HG02678 (cell line): ENCODE results near the gene TOMT.

Experiments used
- ATAC-seq: cut with Tn5 transposase; IDR thresholded peaks from one replicate; pipeline ENCODE4 v1.9.1; 2021; ENCODE audit warnings: mild to moderate bottlenecking, moderate library complexity; ENCODE audit not compliant: unreplicated experiment

The TOMT gene, protein sequence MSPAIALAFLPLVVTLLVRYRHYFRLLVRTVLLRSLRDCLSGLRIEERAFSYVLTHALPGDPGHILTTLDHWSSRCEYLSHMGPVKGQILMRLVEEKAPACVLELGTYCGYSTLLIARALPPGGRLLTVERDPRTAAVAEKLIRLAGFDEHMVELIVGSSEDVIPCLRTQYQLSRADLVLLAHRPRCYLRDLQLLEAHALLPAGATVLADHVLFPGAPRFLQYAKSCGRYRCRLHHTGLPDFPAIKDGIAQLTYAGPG

DNA sequence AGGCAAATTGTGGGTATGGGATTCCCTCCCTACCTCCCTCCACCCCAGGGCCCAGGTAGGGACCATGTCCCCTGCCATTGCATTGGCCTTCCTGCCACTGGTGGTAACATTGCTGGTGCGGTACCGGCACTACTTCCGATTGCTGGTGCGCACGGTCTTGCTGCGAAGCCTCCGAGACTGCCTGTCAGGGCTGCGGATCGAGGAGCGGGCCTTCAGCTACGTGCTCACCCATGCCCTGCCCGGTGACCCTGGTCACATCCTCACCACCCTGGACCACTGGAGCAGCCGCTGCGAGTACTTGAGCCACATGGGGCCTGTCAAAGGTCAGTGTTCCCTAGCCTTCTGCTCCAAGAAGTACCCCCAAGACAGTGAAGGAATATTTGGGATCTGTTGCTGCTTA lies at the start of gene TOMT:
Gene TOMT (plus strand): TSS at position 37 of the 400 bp plus-strand sequence. CDS start 28 bp downstream, at position 65.
- ATAC-seq, result no peak

DNA sequence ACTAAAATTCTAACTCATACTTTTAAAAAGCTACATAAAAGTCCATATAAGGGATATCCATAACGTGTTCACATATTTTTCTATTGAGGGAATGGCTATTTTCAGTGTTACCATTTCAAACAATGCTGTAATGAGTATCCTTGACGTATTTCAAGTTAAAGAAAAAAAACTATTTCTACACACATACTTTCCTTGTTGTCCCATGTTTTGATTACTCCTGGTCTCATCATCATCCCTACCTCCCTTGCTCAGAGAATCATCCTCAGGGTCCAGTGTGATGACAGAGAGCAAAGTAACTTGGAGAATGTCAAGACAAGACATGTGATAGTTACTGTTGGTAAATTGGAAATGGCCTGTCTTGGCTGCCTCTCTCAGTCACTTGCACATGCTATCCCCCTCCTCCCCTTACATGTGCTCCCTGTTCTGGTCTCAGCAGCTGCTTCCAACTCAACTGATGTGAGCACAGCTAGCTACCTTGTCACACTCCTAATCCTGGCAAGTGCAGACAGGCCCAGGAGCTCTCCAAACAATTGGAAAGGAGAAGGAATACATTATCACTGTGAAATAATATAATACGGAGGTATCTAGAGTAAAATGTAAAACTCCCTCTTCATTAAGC lies 47.2 kb upstream of the TOMT start:
- no peak for ATAC-seq

DNA sequence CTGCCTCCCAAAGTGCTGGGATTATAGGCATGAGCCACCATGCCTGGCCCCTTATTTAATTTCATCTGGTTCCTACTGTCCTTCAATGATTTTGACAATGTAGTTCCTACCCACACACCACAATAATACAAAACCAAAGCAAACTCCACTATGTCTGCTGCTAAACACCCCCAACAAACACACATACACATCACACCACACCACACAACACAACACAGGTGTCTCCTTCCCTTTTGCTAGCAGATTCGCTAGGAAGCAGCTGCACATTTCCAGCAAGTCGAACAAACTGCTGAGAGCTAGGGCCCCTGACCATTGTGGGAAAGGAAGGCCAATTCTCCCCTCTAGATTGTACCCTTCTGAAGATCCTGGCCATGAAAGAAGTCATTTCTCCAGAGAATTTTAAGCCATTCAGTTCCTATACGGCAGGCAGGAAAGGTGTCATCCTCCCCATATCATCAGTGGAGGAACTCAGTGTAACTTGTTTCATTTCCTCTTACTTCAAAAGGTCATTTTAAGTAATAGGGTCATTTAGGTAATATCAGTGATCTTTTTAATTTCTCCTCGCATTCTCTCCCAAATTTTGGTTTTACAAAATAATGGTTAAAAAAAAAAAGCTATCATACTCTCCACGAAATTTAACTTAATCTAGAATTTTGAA lies 43.9 kb upstream of the TOMT start:
- no peak for ATAC-seq

DNA sequence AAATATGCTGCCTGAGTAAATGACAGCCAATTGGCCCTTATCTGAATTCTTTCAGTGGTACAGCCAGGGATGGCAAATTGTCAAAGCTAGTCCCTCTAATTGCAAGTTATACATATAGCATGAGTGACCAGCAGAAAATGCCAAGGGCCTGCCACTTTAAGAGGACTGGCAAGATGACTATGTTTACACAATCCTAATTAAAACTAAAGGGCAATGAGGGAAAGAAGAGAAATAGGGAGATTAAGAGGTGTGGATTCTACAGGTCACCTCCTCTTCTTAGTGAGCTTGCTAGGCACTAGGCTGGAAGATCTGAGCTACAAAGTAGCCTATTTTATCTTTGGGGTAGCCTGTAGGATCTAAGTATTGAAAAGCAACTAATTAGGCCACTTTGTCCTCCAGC lies 38.9 kb upstream of the TOMT start:
- no peak for ATAC-seq

DNA sequence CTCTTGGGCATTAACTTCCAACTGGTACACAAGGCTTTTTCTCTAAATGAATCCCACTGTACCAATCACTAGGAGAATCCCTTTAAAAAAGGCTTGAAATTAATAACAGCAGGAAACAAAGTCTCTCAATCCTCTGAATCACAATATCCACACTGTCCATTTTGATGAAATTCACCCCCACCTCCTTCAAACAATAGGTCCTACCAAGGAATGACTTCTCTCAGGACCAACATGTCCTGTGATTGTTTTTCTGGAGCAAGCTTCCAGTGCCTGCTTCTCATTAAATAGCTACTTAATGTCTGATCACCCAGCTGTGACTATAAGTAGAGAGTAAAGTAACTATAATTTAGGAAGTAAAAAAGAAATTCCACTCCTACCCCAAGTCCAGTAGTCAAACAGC lies 38.5 kb upstream of the TOMT start:
- ATAC-seq, result no peak

DNA sequence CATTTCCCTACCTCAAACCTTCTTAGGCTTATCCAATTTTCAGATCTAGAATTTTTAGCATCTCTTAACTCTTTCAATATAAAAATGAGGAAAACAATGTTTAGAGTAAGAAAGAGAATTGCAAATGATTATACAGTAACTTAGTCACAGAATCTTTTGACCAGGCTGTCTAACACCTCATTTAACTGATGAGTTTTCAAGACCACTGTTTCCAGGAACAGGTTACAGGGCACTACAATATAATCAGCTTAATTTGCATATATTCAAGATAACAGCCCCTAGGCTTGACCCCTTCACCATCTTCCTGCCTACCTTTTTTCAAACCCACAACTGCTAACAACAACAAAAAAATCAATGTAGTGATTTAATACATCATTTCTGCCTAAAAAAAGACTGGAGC lies 38.0 kb upstream of the TOMT start:
- no peak for ATAC-seq

DNA sequence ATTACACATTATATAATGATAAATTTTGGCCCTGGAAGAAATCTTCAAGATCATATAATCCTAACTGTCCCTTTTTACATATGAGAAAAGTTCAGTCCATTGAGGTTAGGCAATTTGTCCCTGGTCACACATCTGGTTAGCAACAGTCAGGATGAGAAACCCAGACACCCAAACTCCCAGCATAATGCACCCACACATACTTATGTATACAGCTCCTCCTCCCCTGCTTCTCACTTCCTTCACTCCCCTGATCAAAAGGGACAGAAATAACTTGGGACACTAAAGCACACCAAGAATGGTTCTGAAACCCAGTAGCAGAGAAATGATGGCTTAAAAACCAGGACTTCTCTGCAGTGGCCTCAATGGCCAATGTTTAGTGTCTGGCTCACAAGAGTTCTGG lies 36.5 kb upstream of the TOMT start:
- no peak for ATAC-seq

DNA sequence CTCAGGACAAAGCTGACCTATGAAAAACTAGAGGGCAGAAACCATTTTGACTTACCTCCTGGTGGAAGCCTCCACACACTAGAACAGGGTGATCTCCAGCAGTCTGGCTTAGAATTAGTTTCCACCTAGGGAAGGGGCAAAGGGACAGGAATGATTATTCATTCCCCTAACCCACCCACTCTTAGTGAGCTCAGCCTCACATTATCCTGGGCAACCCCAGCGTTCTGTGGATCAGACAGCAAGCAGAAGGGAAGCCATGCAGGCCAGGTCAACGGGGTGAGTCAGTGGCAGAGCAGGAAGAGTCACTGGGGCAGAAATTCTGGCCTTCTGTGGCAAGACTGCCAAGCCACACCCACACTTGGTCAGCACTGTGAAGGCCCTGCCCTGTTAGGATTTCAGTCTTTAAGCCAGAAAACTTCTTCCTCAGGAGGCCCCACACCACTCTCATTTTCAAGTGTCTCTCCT lies 35.9 kb upstream of the TOMT start:
- ATAC-seq, result peak; percentile 61

DNA sequence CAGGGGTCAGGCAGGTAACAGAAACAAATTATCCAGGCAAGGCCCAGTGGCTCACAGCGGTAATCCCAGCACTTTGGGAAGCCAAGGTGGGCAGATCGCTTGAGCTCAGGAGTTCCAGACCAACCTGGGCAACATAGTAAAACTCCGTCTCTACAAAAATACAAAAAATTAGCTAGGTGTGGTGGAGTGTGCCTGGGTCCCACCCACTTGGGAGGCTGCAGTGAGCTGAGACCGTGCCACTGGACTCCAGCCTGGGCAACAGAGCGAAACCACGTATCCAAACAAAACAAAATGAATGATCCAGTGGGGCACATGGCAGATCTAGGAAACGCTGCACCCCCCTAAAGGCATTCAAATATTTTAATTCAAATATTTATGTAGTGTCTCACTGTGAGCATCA lies 35.2 kb upstream of the TOMT start:
- ATAC-seq, result no peak

DNA sequence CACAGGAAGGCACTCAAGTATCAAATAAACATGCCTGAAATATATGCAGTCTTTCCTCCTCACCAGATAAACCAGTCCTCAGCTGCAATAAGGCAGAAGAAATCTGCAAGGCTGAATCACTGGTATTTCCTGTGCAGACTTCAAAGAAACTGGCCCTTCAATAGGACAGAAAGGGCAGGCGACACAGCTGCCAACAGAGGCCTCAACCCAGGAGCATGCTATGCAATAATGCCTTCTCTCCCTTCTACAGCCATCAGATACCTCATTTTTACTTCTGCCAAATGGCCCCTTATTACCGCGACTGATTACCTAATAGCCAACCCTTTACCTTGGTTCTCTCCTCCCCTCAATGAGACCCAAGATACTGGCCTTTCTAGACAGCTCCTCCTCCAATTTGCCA lies 33.4 kb upstream of the TOMT start:
- ATAC-seq, result no peak

DNA sequence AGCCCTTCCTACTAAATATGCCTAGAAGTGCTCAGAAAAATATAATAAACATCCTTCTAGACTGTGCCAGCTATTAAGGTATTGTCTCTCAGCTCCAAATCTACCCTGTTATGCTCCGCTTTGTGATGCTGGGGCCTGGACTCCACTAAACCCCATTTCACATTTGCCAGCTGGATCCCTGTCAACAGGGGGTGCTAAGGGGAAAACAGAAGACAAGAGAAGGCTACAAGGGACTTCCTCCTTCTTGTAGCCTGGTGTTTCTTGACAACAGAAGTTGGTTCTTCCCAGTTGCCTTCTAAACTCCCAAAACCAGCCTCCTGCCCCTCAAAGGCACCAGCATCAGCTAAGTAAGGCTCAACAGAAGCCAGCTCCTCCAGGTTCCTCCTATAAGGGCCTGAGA lies 30.6 kb upstream of the TOMT start:
- ATAC-seq, result no peak

DNA sequence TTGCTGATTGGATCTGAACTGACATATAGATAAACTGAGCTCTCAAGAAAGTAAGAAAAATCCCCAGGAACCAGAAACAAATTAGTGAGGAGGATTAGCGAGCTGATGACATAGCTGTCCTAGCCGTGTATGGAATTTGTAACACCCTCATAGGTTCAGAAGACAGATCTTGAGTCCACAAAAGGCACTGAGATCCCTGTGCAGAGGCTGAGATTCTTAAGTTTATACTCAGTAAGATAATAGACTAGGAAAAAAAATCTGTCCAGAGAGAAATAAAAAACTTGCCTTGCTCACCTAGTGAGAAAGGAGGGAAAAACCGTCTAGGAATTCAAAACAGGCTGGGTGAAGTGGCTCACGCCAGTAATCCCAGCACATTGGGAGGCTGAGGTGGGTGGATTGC lies 30.0 kb upstream of the TOMT start:
- no peak for ATAC-seq

DNA sequence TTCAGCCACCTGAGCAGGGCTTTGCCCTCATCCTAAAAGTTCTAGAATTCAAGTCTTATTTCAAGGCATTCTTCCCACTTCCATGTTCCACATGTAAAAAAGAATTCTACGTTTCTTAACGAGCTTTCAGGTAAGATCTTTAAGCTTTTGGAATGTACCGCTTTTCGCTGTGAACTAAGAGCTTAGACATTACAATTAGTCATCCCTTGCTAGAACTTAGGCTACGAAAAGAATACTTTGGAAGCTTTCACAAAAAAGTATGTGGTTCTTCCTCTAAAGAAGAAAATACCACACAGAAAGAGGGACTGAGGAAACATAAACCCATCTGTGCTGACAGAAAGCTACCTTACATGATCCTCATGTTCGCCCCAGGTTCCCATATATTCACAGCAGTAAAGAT lies 27.2 kb upstream of the TOMT start:
- ATAC-seq, result no peak

DNA sequence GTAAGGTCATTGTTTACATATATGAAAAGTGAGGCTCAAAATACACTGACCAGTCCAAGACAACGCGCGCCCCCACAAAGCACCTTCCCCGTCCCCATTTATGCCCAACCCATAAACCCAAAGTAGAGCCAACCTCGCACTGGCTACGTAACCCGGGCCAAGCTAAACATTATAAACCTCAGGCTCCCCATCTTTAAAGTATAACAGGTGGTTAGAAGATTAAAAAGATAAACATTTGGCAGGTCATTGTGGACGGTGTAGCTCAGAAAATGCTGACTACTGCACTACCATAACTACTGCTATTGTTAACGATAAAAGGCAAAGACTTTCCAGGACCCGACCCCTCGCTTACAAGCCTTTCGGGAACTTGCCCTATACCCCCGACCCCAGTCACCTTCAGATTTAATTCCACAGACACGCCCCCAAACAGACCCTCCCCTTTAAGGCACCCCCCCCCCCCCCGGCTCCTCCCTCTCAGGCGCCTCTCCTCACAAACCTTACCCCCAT lies 25.9 kb upstream of the TOMT start:
- ATAC-seq, result no peak

DNA sequence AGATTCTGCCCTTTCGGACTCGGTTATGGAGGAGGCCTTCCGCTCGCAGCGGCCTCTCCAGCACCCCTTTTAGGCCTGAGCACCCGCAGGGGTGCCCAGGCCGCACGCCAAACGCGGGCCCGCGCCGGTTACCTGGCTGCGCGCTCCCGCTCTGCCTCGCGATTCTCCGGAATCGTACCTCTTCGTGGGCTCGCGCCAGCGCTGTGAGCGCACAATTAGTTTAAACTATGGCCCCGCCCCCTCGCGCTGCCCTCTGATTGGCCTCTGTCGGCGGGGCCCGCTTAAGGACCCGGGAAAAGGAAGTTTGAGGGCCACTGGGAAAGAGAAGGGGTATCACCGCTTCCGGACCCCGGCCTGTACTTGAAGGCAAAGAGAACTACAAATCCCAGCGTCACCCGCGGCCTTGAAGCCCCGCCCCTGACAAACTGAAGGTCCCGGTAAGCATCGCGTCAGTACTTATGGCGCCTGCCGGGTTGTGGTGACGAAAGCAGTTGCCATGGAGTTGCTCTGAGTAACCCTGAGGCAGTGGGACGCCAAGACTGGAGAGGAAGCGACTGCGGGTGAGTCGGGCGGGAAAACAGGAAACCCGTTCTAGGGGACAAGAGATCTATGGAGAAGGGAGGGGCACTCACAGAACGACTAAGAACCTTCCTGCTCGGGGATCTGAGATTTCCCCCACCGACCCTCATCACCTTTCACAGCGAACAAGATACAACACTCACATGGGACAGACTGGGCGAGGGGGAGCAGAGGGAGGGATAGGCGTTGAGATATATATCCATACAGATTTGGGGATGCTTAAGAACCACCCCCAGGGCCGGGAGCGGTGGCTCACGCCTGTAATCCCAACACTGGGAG lies 25.2 kb upstream of the TOMT start, which contains the start of the genes LRRC51 and NUMA1:
Gene LRRC51 (plus strand): TSS at position 525 of the 858 bp plus-strand sequence. CDS start 8,234 bp downstream, outside the sequence.
Gene NUMA1 (minus strand): TSS at position 217 of the 858 bp plus-strand sequence. CDS start 44,599 bp downstream, outside the sequence.
- ATAC-seq, result peak; percentile 93

DNA sequence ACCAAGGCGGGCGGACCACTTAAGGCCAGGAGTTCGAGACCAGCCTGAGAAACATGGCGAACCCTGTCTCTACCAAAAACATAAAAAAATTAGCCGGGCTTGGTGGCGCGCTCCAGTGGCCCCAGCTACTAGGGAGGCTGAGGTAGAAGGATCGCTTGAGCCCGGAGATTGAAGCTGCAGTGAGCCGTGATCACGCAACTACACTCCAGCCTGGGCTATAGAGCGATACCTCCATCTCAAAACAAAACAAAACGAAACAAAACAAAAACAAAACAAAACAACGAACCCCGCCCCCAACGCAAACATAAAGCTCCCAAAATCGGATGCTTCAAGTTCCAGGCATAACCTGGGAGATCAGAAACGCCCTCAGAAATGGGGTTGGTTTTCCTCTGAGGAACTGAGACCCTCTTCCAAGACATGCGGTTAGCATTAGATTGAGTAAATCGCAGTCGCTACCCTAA lies 24.5 kb upstream of the TOMT start:
- ATAC-seq, result no peak

DNA sequence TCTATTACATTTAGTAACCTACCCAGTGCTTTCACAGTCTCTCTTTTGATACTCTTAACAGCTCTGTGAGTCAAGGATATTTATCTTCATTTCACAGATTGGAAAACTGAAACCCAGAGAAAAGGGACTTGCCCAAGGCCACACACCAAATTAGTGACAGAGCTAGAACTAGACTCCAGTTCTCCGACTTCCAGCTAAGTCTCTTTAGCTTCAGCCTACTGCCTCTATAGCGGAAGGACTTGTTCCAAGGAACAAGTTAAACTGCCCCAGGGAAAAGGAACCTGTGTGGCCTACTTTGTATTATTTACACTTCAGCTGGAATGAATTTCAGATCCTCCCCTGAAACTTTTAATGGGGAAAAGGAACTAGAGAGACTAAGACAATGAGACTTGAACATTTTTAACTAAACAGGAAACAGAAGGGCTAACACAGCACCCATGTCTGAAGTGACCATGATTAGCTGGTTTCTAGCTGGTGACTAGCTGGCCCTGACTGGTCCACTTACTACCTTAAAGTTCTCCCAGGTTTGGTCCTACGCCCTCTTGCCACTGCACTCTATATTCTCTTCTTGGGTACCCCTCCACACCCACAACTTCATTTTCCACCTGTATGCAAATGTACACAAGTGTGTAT lies 23.8 kb upstream of the TOMT start:
- ATAC-seq, result no peak

DNA sequence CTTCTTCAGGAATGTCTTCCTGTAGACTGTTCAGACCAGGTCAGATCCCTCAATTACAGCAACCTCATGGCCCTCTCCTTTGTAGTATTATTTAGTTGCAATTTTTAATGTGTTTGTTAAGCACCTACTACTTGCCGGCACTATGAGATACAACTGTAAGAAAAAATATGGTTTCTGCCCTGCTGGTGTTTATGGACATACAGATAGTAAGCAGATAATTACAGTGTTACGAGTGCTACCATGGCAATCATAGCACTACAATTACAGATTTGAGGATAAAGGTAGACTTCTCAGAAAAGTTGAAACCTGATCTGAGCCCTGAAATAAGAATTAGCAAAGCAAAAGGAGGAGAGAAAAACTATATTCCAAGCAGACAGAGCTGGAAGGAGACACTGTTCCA lies 22.3 kb upstream of the TOMT start:
- ATAC-seq, result no peak

DNA sequence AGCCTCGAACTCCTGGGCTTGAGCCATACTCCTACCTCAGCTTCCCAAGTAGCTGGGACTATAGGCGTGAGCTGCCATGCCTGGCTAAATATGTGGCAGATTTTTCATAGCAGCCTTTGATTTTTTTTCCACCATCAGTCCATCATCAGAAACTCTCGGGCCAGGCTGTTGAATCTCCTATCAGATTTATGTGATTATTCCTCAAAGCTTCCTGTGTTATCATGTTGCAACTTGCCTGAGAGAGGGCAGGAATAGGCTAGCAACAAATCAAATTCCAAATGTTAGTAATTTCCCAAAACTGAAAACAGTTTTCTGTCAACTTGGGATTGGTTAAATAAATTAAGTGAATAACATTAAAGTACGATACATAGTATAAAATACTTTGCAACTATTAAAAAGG lies 21.6 kb upstream of the TOMT start:
- no peak for ATAC-seq

DNA sequence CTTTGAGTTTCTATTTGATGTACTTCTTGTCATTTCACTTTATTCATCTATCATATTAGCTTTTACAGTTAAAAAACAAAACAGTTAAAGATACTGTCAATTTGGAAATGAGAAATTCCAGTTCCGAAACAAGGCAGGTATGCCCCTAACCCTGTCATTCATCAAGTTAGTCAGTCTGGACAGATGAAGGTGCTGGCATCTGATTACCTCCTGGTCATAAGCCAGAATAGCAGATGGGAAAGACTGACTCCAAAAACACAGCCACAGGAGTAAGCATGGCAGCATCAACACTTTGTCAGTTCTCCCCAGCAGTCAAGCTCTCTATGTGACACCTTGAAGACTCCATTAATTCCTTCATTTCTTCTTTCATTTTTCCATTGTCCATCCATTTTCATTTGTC lies 20.8 kb upstream of the TOMT start:
- no peak for ATAC-seq
